ENCODE results near the gene LIPF.
A peak's percentile ranks its signal among the peaks of the same experiment; 100 is the strongest.

The LIPF gene

DNA sequence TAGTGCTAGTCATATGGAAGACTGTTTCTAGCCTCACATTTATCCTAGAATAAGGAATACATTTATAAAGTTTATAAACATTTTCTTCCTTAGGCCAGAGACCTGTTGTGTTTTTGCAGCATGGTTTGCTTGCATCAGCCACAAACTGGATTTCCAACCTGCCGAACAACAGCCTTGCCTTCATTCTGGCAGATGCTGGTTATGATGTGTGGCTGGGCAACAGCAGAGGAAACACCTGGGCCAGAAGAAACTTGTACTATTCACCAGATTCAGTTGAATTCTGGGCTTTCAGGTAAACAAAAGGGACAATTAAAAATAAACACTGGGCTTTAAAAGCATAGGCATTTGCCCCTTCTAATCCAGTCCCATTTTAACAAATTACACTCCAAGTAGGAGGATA lies 4.2 kb downstream of the LIPF start:
- TF ChIP-seq, protein P1, sequence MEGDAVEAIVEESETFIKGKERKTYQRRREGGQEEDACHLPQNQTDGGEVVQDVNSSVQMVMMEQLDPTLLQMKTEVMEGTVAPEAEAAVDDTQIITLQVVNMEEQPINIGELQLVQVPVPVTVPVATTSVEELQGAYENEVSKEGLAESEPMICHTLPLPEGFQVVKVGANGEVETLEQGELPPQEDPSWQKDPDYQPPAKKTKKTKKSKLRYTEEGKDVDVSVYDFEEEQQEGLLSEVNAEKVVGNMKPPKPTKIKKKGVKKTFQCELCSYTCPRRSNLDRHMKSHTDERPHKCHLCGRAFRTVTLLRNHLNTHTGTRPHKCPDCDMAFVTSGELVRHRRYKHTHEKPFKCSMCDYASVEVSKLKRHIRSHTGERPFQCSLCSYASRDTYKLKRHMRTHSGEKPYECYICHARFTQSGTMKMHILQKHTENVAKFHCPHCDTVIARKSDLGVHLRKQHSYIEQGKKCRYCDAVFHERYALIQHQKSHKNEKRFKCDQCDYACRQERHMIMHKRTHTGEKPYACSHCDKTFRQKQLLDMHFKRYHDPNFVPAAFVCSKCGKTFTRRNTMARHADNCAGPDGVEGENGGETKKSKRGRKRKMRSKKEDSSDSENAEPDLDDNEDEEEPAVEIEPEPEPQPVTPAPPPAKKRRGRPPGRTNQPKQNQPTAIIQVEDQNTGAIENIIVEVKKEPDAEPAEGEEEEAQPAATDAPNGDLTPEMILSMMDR (IDR thresholded peaks at IDR 0.05; ENCODE audit: extremely low read depth, insufficient read depth, missing control alignments) = no peak

DNA sequence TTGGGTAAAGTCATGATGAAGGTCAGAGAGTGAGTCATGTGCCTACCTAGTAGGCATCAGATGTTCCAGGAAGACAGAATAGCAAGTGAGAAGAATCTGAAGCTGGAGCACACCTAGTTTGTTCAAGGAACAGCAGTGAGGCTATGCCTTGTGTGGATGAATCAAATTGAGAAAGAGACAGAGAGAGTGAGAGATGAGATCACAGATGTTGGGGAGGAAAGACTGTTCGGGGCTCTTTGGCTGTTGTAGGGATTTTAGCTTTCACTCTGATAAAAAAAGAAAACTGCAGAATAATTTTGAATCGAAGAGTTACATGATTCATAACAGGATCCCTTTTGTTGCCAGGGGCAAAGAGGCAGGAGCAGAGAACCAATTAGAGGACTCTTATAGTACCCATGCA lies 6.3 kb downstream of the LIPF start:
- TF ChIP-seq, protein P1 (IDR thresholded peaks at IDR 0.05; ENCODE audit: extremely low read depth, insufficient read depth, missing control alignments) = no peak
- in situ Hi-C loops (cut with MboI; ENCODE audit: low pct_unique_long_range_greater_than_20kb, low sequenced_read_pairs, unreplicated experiment) = no loop called here
- DNase-seq (ENCODE audit: low spot score) = peak; percentile 35

More for the DNA sequence above, 4.2 kb downstream of the LIPF start:
- in situ Hi-C loops (cut with MboI; ENCODE audit: low pct_unique_long_range_greater_than_20kb, low sequenced_read_pairs, unreplicated experiment) = no loop called here
- DNase-seq (ENCODE audit: low spot score) = no peak

DNA sequence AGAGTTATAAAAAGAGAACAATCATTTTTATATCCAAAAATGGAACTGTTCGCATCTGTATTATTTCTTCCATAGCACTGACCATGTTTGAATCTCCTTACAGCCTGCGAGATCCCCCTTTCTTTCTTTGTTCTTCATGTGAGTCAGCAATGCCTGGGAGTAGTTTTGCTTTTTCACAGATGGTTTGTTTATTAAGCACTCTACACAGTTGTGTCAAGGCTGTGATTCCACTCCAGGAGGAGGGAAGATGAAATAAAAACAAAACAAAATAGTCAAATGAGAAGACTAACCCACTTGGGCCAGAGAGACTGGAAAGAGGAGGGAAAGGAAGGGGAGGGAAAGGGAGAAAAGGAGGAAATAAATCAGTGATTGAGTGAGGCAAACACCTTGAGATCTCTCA lies 7.8 kb downstream of the LIPF start:
- TF ChIP-seq, protein P1 (IDR thresholded peaks at IDR 0.05; ENCODE audit: extremely low read depth, insufficient read depth, missing control alignments) = no peak
- in situ Hi-C loops (cut with MboI; ENCODE audit: low pct_unique_long_range_greater_than_20kb, low sequenced_read_pairs, unreplicated experiment) = no loop called here
- DNase-seq (ENCODE audit: low spot score) = no peak

DNA sequence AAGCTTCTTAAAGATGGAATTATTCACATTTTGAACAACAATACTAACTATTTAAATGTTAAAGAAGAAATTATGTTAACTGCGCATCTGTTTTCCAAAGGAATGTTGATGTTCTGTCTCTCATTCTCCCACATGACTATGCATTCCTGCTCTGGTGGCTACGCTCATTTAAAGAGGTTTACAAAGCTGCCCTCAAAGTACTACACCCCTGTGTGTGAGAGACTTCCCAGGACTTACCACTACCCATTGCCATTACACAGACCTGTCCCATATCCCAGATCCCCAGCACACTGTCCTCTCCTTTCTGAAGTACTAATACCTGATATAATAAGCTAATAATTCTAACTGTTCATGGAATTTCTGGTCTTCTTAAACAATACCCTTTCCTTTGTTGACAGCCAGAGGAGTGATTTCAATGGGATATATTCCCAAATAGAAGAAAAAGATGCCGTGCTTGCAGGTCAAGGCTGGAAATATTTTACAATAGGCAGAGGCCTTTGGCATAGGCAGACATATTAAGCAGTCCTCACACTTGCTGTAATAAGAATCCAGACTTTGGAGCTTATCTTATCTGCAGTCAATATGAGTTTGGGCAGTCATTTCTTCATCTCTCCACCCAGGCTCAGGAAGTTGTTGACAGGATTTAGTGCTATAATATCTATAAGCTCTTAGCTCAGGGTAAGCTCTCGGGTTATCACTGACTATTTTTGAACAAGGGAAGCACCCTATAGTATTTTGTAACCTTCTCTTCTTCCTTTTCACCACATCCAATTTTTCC lies 12.2 kb downstream of the LIPF start:
- in situ Hi-C loops (cut with MboI; ENCODE audit: low pct_unique_long_range_greater_than_20kb, low sequenced_read_pairs, unreplicated experiment) = no loop called here
- TF ChIP-seq, protein P1 (IDR thresholded peaks at IDR 0.05; ENCODE audit: extremely low read depth, insufficient read depth, missing control alignments) = no peak
- no peak for DNase-seq (ENCODE audit: low spot score)

DNA sequence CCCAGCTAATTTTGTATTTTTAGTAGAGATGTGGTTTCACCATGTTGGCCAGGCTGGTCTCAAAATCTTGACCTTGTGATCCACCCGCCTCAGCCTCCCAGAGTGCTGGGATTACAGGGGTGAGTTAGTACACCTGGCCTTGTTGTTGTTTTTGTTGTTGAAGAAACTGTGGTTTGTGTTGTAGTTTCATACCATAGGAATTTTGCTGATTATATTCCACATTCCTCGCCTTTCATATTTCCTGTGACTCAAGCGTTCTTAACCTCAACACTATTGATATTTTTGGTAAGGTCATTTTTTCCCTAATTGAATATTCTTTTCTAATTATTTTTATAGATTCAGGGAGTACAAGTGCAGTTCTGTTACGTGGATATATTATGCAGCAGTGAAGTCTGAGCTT lies 16.7 kb downstream of the LIPF start:
- no peak for DNase-seq (ENCODE audit: low spot score)
- TF ChIP-seq, protein P1 (IDR thresholded peaks at IDR 0.05; ENCODE audit: extremely low read depth, insufficient read depth, missing control alignments) = no peak
- in situ Hi-C loops (cut with MboI; ENCODE audit: low pct_unique_long_range_greater_than_20kb, low sequenced_read_pairs, unreplicated experiment) = loop anchor here (10.0 kb wide), 1 partner anchor 124 kb away; the partner anchor contains the start of gene LIPM

DNA sequence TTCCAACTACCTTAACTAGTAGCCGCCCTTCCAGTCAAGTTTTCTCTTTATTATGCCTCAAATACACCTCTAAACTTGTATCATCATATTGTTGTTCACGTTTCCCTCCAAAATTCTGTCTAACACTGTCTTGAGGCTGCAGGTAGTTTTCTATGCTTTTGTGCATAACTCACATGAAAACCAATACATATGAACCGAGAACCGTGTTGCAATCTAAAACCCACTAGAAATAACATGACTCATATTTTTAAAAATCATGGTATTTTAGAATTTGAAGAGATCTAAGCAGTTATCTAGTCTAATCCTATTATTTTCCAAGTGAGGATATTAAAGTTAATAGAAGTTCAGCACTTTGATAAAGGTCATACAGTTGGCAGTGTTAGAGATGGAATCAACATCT lies 18.2 kb downstream of the LIPF start:
- DNase-seq (ENCODE audit: low spot score) = no peak
- TF ChIP-seq, protein P1 (IDR thresholded peaks at IDR 0.05; ENCODE audit: extremely low read depth, insufficient read depth, missing control alignments) = no peak
- in situ Hi-C loops (cut with MboI; ENCODE audit: low pct_unique_long_range_greater_than_20kb, low sequenced_read_pairs, unreplicated experiment) = loop anchor here (10.0 kb wide), 1 partner anchor 122 kb away; the partner anchor contains the start of gene LIPM

Data from GM13977 (cell line).